Transverse colon (tissue), 4 donors: ENCODE results near the gene TMEM151A. TPM values are rescaled to one million over a fixed set of nuclear protein-coding genes. Genes with fewer than 3 reads are reported as not detected.
"Not testable (repeated sequence)": the region's sequence is repeated elsewhere in the genome, so short reads cannot be mapped to it uniquely, and the experiment has no call there.

Experiments
- DNase-seq: peaks from one replicate; pipeline ENCODE4 v3.0.0-alpha.2; 2019
- H3K27ac ChIP-seq, 4 donors: fragments of 200-600 bp; sonication (generic); 2 replicates each; pipeline ENCODE4 v1.5.1; 2016 to 2018; ENCODE audit warnings: inconsistent platforms in 4 of 4
- H3K27me3 ChIP-seq: fragments of 200-600 bp; sonication (generic); 2 replicates; pipeline ENCODE4 v1.5.1; 2017; ENCODE audit warnings: inconsistent platforms
- H3K36me3 ChIP-seq, 4 donors: fragments of 200-600 bp; sonication (generic); 2 replicates each; pipeline ENCODE4 v1.5.1; 2017 to 2019; ENCODE audit warnings: inconsistent platforms in 4 of 4
- H3K4me1 ChIP-seq, 4 donors: fragments of 200-600 bp; sonication (generic); 2 replicates each; pipeline ENCODE4 v1.5.1; 2017 to 2020; ENCODE audit warnings: inconsistent platforms in 4 of 4
- H3K4me3 ChIP-seq, 4 donors: fragments of 200-600 bp; sonication (generic); 1 replicate in 1 of 4; 2 replicates in 3 of 4; pipeline versions ENCODE4 v1.5.1 to v1.6.1; 2017 to 2019; ENCODE audit warnings: inconsistent platforms in 4 of 4
- H3K9me3 ChIP-seq, 2 donors: fragments of 200-600 bp; sonication (generic); 2 replicates each; pipeline ENCODE4 v1.5.1; 2017 to 2019; ENCODE audit warnings: inconsistent platforms in 2 of 2
- CTCF ChIP-seq, 5 experiments: fragments of 200-600 bp in 3 of 5; fragments of 450-650 bp in 2 of 5; sonication (generic) in 3 of 5; IDR thresholded peaks; 1 replicate in 2 of 5; 2 replicates in 3 of 5; pipeline ENCODE4 v1.5.1; 2016 to 2017; ENCODE audit warnings: antibody characterized with exemption in 5 of 5, inconsistent platforms in 3 of 5, mild to moderate bottlenecking in 2 of 5, moderate library complexity in 1 of 5
- EP300 ChIP-seq: sonication (generic); formaldehyde crosslinking; IDR thresholded peaks from one replicate; pipeline ENCODE4 v1.6.1; 2017; ENCODE audit warnings: antibody characterized with exemption, low read depth
- POLR2A ChIP-seq: fragments of 450-650 bp; IDR thresholded peaks from one replicate; pipeline ENCODE4 v1.6.1; 2016; ENCODE audit warnings: antibody characterized with exemption, mild to moderate bottlenecking, moderate library complexity
- POLR2AphosphoS5 ChIP-seq, 3 donors: sonication (generic); formaldehyde crosslinking; IDR thresholded peaks; one replicate each; pipeline ENCODE4 v1.6.1; 2016; ENCODE audit warnings: antibody characterized with exemption in 3 of 3
- WGBS, 2 donors: methylation state at CpG; one replicate each; pipeline ENCODE4 v1.1.5; 2018; ENCODE audit warnings: low coverage in 1 of 2; 5-methylcytosine and 5-hydroxymethylcytosine counted together
- in situ Hi-C, 4 donors: fragments of 200-750 bp; cut with MboI; loops; one replicate each; pipeline versions ENCODE4 v1.15.0 to v1.15.1; 2017; ENCODE audit warnings: low sequenced_read_pairs in 3 of 4, low pct_ligation_motif_present in 1 of 4, low pct_unique_long_range_greater_than_20kb in 1 of 4
- intact Hi-C: fragments of 100-400 bp; cut with DNase I; formaldehyde crosslinking; loops from one replicate; pipeline ENCODE4 v1.15.1; 2023; ENCODE audit warnings: low total_unique reads
- total RNA-seq, 4 donors: library from RNA; depleted of rRNA; stranded (reverse); fragments of >200 nt; gene quantifications; one replicate each; pipeline ENCODE4 v1.1.0, GENCODE V29; 2016

The TMEM151A gene
- total RNA-seq, 4 donors from 2014 or later, result 0.55 to 0.75 TPM; not detected in 2

GRCh38 chr11:66316849-66317251 lies 25.2 kb downstream of the TMEM151A start, which contains the start of gene CD248:
Gene CD248, minus strand, starts transcription at chr11:66317044. Its CDS starts 17 bp downstream, at chr11:66317027.
- peak in 2 of 3 donors; percentile 26 to 38 for TF ChIP-seq POLR2AphosphoS5 (IDR thresholded peaks at IDR 0.05)
- no peak for TF ChIP-seq EP300
- TF ChIP-seq CTCF (IDR thresholded peaks at IDR 0.05), result no peak
- no peak for TF ChIP-seq POLR2A
- in situ Hi-C loops, result no loop called here
- intact Hi-C loops, result no loop called here
- Histone ChIP-seq H3K9me3 (no peaks in the 10 kb centered on the region), H3K4me3 (peak within 1 kb of the TSS; percentile 25 to 44 (median 40)), H3K36me3 (no peaks in the 10 kb centered on the region), H3K27ac (peak within 1 kb of the TSS; percentile 79 to 95 (median 88)), H3K4me1 (peaks cover 16 to 43% (median 29%) of the 10 kb centered on the region in 4 donors), H3K27me3 (no peaks in the 10 kb centered on the region)
- 49% methylated on average over 21 of the region's 29 CpGs; no CpG with 5 or more reads in 1 of the 2 donors for WGBS, 2 donors
- peak; percentile 43 for DNase-seq

GRCh38 chr11:66317322-66317722 lies 25.6 kb downstream of the TMEM151A start:
- in situ Hi-C loops, result no loop called here
- Histone ChIP-seq H3K4me1 (peaks cover 16 to 41% (median 29%) of the 10 kb centered on the region in 4 donors), H3K4me3 (peak overlapping the region; percentile 25 to 44 (median 40)), H3K9me3 (no peaks in the 10 kb centered on the region), H3K27me3 (no peaks in the 10 kb centered on the region), H3K36me3 (no peaks in the 10 kb centered on the region), H3K27ac (peak overlapping the region; percentile 79 to 95 (median 88))
- whole genome bisulfite sequencing, 2 donors, result 40 to 51% methylated on average over 1 to 12 of the region's 14 CpGs
- intact Hi-C loops, result no loop called here
- TF ChIP-seq POLR2AphosphoS5 (IDR thresholded peaks at IDR 0.05), result no peak
- no peak for TF ChIP-seq CTCF (IDR thresholded peaks at IDR 0.05)
- TF ChIP-seq POLR2A, result no peak
- TF ChIP-seq EP300, result no peak
- no peak for DNase-seq

- 42% methylated on average over 15 of the region's 16 CpGs; no CpG with 5 or more reads in 1 of the 2 donors for WGBS, 2 donors
- intact Hi-C loops, result no loop called here
- no peaks in the 10 kb centered on the region for H3K27me3 ChIP-seq
- no peaks in the 10 kb centered on the region for H3K36me3 ChIP-seq
- peak; percentile 47 for DNase-seq
- no peak overlapping the region for H3K4me3 ChIP-seq
- peaks cover 15 to 39% (median 28%) of the 10 kb centered on the region in 4 donors for H3K4me1 ChIP-seq
- no peaks in the 10 kb centered on the region for H3K9me3 ChIP-seq
- peak overlapping the region; percentile 79 to 95 (median 88) for H3K27ac ChIP-seq
- TF ChIP-seq POLR2A, result no peak
- no peak for TF ChIP-seq CTCF (IDR thresholded peaks at IDR 0.05)
- TF ChIP-seq POLR2AphosphoS5 (IDR thresholded peaks at IDR 0.05), result no peak
- TF ChIP-seq EP300, result no peak
- in situ Hi-C loops, result no loop called here
Observed at GRCh38 chr11:66317723-66318599, 26.3 kb downstream of the TMEM151A start.

- Histone ChIP-seq H3K27me3 (no peaks in the 10 kb centered on the region), H3K4me1 (peaks cover 9 to 32% (median 22%) of the 10 kb centered on the region in 4 donors), H3K27ac (peak overlapping the region; percentile 79 to 95 (median 88)), H3K9me3 (no peaks in the 10 kb centered on the region), H3K4me3 (no peak overlapping the region), H3K36me3 (no peaks in the 10 kb centered on the region)
- intact Hi-C loops (no loop called here), in situ Hi-C loops (no loop called here)
- no peak for TF ChIP-seq EP300
- TF ChIP-seq POLR2AphosphoS5 (IDR thresholded peaks at IDR 0.05), result no peak
- no peak for TF ChIP-seq POLR2A
- TF ChIP-seq CTCF (IDR thresholded peaks at IDR 0.05), result no peak
- no peak for DNase-seq
- 72% methylated on average over 3 of the region's 3 CpGs; no CpG with 5 or more reads in 1 of the 2 donors for WGBS, 2 donors
Observed at GRCh38 chr11:66318600-66318970, 26.9 kb downstream of the TMEM151A start.

GRCh38 chr11:66320289-66320688 lies 28.6 kb downstream of the TMEM151A start:
- DNase-seq, H3K36me3 ChIP-seq, H3K27me3 ChIP-seq, H3K9me3 ChIP-seq, H3K4me3 ChIP-seq, in situ Hi-C loops, intact Hi-C loops, H3K27ac ChIP-seq: not testable (repeated sequence)
- WGBS, 2 donors, result 80 to 89% methylated on average over 1 to 2 of the region's 2 CpGs
- H3K4me1 ChIP-seq, result peaks cover 8 to 30% (median 20%) of the 10 kb centered on the region in 4 donors

- DNase-seq, H3K27me3 ChIP-seq, H3K4me3 ChIP-seq, intact Hi-C loops, H3K9me3 ChIP-seq, H3K27ac ChIP-seq, H3K36me3 ChIP-seq, in situ Hi-C loops: not testable (repeated sequence)
- peaks cover 8 to 30% (median 20%) of the 10 kb centered on the region in 4 donors for H3K4me1 ChIP-seq
- WGBS, 2 donors, result 87 to 90% methylated on average over 4 to 6 of the region's 6 CpGs
Observed at GRCh38 chr11:66320748-66321147, 29.1 kb downstream of the TMEM151A start.
